Gastroesophageal sphincter (tissue), 3 donors: ENCODE measurements around the gene MAT1A.
"Not testable (repeated sequence)": the region's sequence is repeated elsewhere in the genome, so short reads cannot be mapped to it uniquely, and the experiment has no call there.

Source experiments
- POLR2AphosphoS5 ChIP-seq: sonication (generic); formaldehyde crosslinking; IDR thresholded peaks from one replicate; pipeline ENCODE4 v1.6.1; 2017; ENCODE audit warnings: antibody characterized with exemption
- TF ChIP-seq, protein P1 (sequence below), 4 experiments: fragments of 200-600 bp in 2 of 4; fragments of 450-650 bp in 2 of 4; sonication (generic) in 1 of 4; IDR thresholded peaks; one replicate each; pipeline ENCODE4 v1.5.1; 2017 to 2019; ENCODE audit warnings: antibody characterized with exemption in 4 of 4, mild to moderate bottlenecking in 2 of 4, moderate library complexity in 2 of 4

DNA sequence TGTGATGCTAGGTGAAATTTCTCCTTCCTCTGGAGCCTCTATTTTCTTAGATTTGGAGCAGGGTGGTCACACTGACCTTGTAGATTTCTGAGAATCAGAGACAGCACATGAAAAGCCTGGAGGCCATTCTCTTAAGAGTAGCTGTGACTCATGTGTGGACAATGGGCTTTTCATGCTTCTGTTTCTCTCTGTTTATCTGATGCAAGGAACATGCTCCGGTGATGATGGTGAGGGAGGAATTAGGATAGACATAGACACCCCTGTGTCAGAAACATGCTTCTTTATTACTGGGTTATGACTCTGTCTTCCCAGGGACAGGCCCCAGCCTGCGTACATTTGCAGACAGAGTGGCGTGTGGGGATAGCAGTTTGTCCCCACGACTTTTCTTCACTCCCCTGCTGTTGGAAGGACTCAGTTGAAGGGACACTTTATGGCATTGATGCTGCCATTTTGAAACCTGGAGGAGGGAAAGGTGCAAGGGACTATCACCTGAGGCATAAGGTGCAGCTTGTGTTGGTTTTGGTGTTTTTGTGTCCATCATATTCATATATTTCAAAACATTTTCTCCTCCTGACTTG lies 37.7 kb downstream of the MAT1A start:
- not testable (repeated sequence) for TF ChIP-seq POLR2AphosphoS5
- TF ChIP-seq, protein P1, sequence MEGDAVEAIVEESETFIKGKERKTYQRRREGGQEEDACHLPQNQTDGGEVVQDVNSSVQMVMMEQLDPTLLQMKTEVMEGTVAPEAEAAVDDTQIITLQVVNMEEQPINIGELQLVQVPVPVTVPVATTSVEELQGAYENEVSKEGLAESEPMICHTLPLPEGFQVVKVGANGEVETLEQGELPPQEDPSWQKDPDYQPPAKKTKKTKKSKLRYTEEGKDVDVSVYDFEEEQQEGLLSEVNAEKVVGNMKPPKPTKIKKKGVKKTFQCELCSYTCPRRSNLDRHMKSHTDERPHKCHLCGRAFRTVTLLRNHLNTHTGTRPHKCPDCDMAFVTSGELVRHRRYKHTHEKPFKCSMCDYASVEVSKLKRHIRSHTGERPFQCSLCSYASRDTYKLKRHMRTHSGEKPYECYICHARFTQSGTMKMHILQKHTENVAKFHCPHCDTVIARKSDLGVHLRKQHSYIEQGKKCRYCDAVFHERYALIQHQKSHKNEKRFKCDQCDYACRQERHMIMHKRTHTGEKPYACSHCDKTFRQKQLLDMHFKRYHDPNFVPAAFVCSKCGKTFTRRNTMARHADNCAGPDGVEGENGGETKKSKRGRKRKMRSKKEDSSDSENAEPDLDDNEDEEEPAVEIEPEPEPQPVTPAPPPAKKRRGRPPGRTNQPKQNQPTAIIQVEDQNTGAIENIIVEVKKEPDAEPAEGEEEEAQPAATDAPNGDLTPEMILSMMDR (IDR thresholded peaks at IDR 0.05), result not testable (repeated sequence)
